CD4-positive, CD25-positive, alpha-beta regulatory T cell (primary cell): Measurements from ENCODE around the gene DIPK2A. TPM values are rescaled to one million over a fixed set of nuclear protein-coding genes. Genes with fewer than 3 reads are reported as not detected.

ENCODE experiments used
- ATAC-seq, 2 donors: fragments of 150-1000 bp; cut with Tn5 transposase; one replicate each; pipeline ENCODE4 v1.10.0; 2021; ENCODE audit warnings: low read depth in 2 of 2, moderate number of reproducible peaks in 2 of 2, moderate library complexity in 1 of 2
- DNase-seq, 3 donors: peaks; one replicate each; pipeline versions ENCODE4 v3.0.0 to v3.0.0-alpha.2; 2012 to 2022; ENCODE audit warnings: mixed read lengths in 1 of 3
- H3K27ac ChIP-seq: one replicate; pipeline ENCODE4 v1.7.0; 2013; ENCODE audit warnings: mild to moderate bottlenecking, low read length; ENCODE audit not compliant: insufficient read depth, poor library complexity, severe bottlenecking
- H3K27me3 ChIP-seq: one replicate; pipeline ENCODE4 v1.7.0; 2013; ENCODE audit warnings: low read length; ENCODE audit not compliant: control insufficient read depth, insufficient read depth
- H3K36me3 ChIP-seq: one replicate; pipeline ENCODE4 v1.7.0; 2013; ENCODE audit warnings: mild to moderate bottlenecking, low read length, moderate library complexity; ENCODE audit not compliant: control insufficient read depth, insufficient read depth
- H3K4me1 ChIP-seq: 2 replicates; pipeline ENCODE4 v1.7.0; 2013; ENCODE audit warnings: mild to moderate bottlenecking, low read length; ENCODE audit not compliant: insufficient read depth, control insufficient read depth, poor library complexity, severe bottlenecking
- H3K4me3 ChIP-seq: one replicate; pipeline ENCODE4 v1.7.0; 2013; ENCODE audit warnings: low read depth, mild to moderate bottlenecking, low read length, moderate library complexity
- H3K9me3 ChIP-seq, 2 experiments: 1 replicate in 1 of 2; 2 replicates in 1 of 2; pipeline ENCODE4 v1.7.0; 2013; ENCODE audit warnings: low read length in 2 of 2, mild to moderate bottlenecking in 1 of 2, moderate library complexity in 1 of 2; ENCODE audit not compliant: control insufficient read depth in 2 of 2
- H3K27ac Mint-ChIP-seq, 3 donors: one replicate each; pipeline ENCODE4 v1.8.0; 2020 to 2022; ENCODE audit warnings: mild to moderate bottlenecking in 3 of 3, mixed read lengths in 3 of 3, moderate library complexity in 2 of 3
- H3K27me3 Mint-ChIP-seq: one replicate; pipeline ENCODE4 v1.8.0; 2022; ENCODE audit warnings: mild to moderate bottlenecking, mixed read lengths
- H3K36me3 Mint-ChIP-seq: one replicate; pipeline ENCODE4 v1.8.0; 2020; ENCODE audit warnings: mixed read lengths
- H3K4me1 Mint-ChIP-seq, 4 donors: one replicate each; pipeline ENCODE4 v1.8.0; 2020 to 2022; ENCODE audit warnings: mixed read lengths in 4 of 4, mild to moderate bottlenecking in 1 of 4
- H3K4me3 Mint-ChIP-seq, 4 donors: one replicate each; pipeline ENCODE4 v1.8.0; 2020 to 2022; ENCODE audit warnings: mild to moderate bottlenecking in 4 of 4, mixed read lengths in 4 of 4, moderate library complexity in 3 of 4
- H3K9me3 Mint-ChIP-seq, 7 donors: one replicate each; pipeline ENCODE4 v1.8.0; 2020 to 2022; ENCODE audit warnings: mixed read lengths in 7 of 7, mild to moderate bottlenecking in 3 of 7, moderate library complexity in 2 of 7
- polyA plus RNA-seq, 4 donors: library from polyadenylated mRNA; unstranded; fragments of 300-500 nt; fragmentation: Illumina TruSeq; gene quantifications; one replicate each; pipeline ENCODE4 v1.2.3, GENCODE V29; 2021
- total RNA-seq: library from RNA; stranded (reverse); gene quantifications from one replicate; pipeline ENCODE4 v1.2.3, GENCODE V29; 2022

Gene DIPK2A
- total and polyA plus RNA-seq, 5 donors from 2014 or later = 8.5 to 17.8 (median 11.3) TPM

DNA sequence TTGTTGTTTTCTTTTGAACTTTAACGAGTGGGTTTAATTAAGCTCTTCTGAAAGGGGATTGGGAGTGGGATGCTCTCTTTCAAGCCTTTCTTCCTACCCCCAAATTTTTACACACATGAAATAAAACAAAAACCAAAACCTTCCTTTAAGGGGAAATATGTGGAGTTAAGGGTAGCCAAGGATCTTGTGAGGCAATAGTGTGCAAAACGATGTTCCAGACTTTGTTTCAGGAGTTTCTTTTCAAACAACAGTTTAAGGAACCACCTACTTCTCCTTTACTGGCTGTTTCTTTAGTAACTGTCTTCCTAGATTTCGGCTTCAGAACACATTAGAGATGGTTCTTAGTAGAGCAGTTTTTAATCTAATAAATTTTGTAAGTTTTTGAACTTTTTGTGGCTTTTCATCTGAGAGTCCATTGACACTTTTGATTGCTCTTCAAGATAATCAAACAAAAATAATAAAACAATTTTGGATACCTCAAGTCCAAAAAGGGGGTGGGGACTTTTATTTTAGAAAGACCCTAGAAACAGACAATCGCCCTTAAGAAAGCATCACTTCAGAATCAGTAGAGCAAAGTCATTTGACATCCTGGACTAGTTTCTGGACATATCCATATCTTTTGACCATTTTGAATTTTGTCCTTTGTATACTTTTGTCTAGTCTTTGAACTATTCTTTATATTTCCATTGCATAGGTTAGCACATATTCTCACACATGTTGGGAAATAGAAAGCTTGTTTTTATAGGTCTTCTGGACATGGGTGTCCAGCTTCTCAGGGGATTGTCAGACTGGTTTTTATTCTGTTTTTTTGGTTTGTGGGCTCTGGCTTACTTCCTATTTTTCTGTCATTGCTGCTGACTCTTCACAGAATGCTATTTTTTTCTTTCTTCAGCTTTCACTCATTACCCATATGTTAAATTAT, 6.0 kb downstream of the DIPK2A start:
- no peak overlapping the region for H3K4me3 ChIP-seq
- peaks cover 40% of the 10 kb centered on the region for H3K4me1 ChIP-seq
- peak overlapping the region in 1 of 3 donors; percentile 15 for H3K27ac Mint-ChIP-seq
- no peak overlapping the region for H3K27ac ChIP-seq
- peaks cover 45 to 74% (median 54%) of the 10 kb centered on the region in 4 donors for H3K4me1 Mint-ChIP-seq
- no peaks in the 10 kb centered on the region for H3K27me3 Mint-ChIP-seq
- no peak for ATAC-seq
- H3K9me3 Mint-ChIP-seq = no peaks in the 10 kb centered on the region
- no peak for DNase-seq
- no peaks in the 10 kb centered on the region for H3K27me3 ChIP-seq
- no peaks in the 10 kb centered on the region for H3K36me3 ChIP-seq
- peaks cover 6% of the 10 kb centered on the region for H3K36me3 Mint-ChIP-seq
- no peaks in the 10 kb centered on the region for H3K9me3 ChIP-seq
- H3K4me3 Mint-ChIP-seq = peak overlapping the region; percentile 10 to 54 (median 31)

DNA sequence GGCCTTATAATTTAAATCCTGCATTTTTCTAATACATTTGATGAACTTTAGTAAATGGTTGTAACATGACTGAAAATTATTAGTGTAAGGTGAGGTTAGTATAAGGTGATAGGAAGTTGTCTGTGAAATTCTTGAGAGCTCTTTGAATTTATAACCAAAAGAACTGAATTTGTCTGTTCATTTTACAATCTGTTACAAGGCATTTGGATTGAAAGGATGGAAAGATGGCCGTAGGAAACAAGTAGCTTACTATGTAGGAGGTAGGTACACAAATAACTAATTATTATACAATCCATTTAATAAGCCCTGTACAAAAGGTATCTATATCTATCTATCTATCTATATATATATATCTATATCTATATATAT, 6.6 kb downstream of the DIPK2A start:
- Histone ChIP-seq H3K27ac (no peak overlapping the region), H3K4me3 (no peak overlapping the region), H3K9me3 (no peaks in the 10 kb centered on the region), H3K4me1 (peaks cover 40% of the 10 kb centered on the region), H3K27me3 (no peaks in the 10 kb centered on the region), H3K36me3 (peaks cover 2% of the 10 kb centered on the region)
- H3K27ac Mint-ChIP-seq = peak overlapping the region in 1 of 3 donors; percentile 15
- H3K27me3 Mint-ChIP-seq = no peaks in the 10 kb centered on the region
- ATAC-seq = no peak
- peaks cover 12% of the 10 kb centered on the region for H3K36me3 Mint-ChIP-seq
- H3K9me3 Mint-ChIP-seq = peaks cover 0 to 2% (median 0%) of the 10 kb centered on the region in 7 donors
- H3K4me3 Mint-ChIP-seq = peak overlapping the region in 2 of 4 donors; percentile 10 to 39
- peaks cover 46 to 78% (median 60%) of the 10 kb centered on the region in 4 donors for H3K4me1 Mint-ChIP-seq
- no peak for DNase-seq

DNA sequence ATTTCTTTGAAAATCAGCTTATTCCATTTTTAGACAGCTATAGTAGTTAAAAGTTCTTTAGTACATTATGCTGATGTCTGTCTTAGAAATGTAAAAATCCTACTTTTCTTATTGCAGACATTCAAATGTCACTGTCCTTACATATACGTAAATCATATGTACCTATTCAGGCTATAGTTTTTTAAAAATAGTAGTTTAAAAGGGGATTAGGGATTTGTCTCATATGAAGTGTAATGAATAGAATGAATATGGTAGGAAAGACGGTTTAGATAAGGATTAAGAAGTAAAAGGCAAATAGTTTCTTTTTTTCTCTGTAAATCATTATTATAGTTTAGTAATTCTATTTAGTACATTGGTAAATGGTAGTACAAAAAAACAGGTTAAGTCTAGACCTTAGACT, 7.4 kb downstream of the DIPK2A start:
- H3K4me1 Mint-ChIP-seq = peaks cover 54 to 77% (median 59%) of the 10 kb centered on the region in 4 donors
- H3K9me3 ChIP-seq = no peaks in the 10 kb centered on the region

GRCh38 chr3:143979813-143980212, 8.2 kb downstream of the DIPK2A start:
- H3K4me3 Mint-ChIP-seq = no peak overlapping the region
- peaks cover 48 to 76% (median 56%) of the 10 kb centered on the region in 4 donors for H3K4me1 Mint-ChIP-seq

More for the DNA sequence above, 7.4 kb downstream of the DIPK2A start:
- DNase-seq (no peak), ATAC-seq (no peak)
- Mint-ChIP-seq H3K4me3 (no peak overlapping the region), H3K27ac (no peak overlapping the region), H3K9me3 (peaks cover 0 to 4% (median 0%) of the 10 kb centered on the region in 7 donors), H3K36me3 (peaks cover 16% of the 10 kb centered on the region), H3K27me3 (no peaks in the 10 kb centered on the region)
- no peak overlapping the region for H3K27ac ChIP-seq
- no peak overlapping the region for H3K4me3 ChIP-seq
- no peaks in the 10 kb centered on the region for H3K27me3 ChIP-seq
- peaks cover 3% of the 10 kb centered on the region for H3K36me3 ChIP-seq
- H3K4me1 ChIP-seq = peaks cover 32% of the 10 kb centered on the region

GRCh38 chr3:143988306-143988705, 16.7 kb downstream of the DIPK2A start:
- Mint-ChIP-seq H3K27me3 (no peaks in the 10 kb centered on the region), H3K4me3 (peak overlapping the region in 1 of 4 donors; percentile 4), H3K36me3 (peaks cover 29% of the 10 kb centered on the region), H3K27ac (peak overlapping the region in 1 of 3 donors; percentile 58), H3K9me3 (peaks cover 0 to 1% (median 0%) of the 10 kb centered on the region in 7 donors), H3K4me1 (peaks cover 26 to 42% (median 34%) of the 10 kb centered on the region in 4 donors)
- DNase-seq = no peak
- no peak for ATAC-seq
- peaks cover 5% of the 10 kb centered on the region for H3K4me1 ChIP-seq
- H3K36me3 ChIP-seq = peaks cover 16% of the 10 kb centered on the region
- no peak overlapping the region for H3K4me3 ChIP-seq
- H3K9me3 ChIP-seq = no peaks in the 10 kb centered on the region
- no peak overlapping the region for H3K27ac ChIP-seq
- no peaks in the 10 kb centered on the region for H3K27me3 ChIP-seq

More at GRCh38 chr3:143979813-143980212, 8.2 kb downstream of the DIPK2A start:
- H3K27me3 ChIP-seq = no peaks in the 10 kb centered on the region
- DNase-seq = no peak
- no peak overlapping the region for H3K27ac ChIP-seq
- H3K9me3 ChIP-seq = no peaks in the 10 kb centered on the region
- H3K4me3 ChIP-seq = no peak overlapping the region
- H3K27me3 Mint-ChIP-seq = no peaks in the 10 kb centered on the region
- H3K27ac Mint-ChIP-seq = no peak overlapping the region
- peaks cover 30% of the 10 kb centered on the region for H3K4me1 ChIP-seq
- peaks cover 3% of the 10 kb centered on the region for H3K36me3 ChIP-seq
- H3K9me3 Mint-ChIP-seq = peaks cover 0 to 4% (median 0%) of the 10 kb centered on the region in 7 donors
- H3K36me3 Mint-ChIP-seq = peaks cover 16% of the 10 kb centered on the region
- no peak for ATAC-seq

- no peak for DNase-seq
- H3K4me3 ChIP-seq = no peak overlapping the region
- no peaks in the 10 kb centered on the region for H3K27me3 ChIP-seq
- peaks cover 31% of the 10 kb centered on the region for H3K36me3 Mint-ChIP-seq
- H3K4me1 ChIP-seq = peaks cover under 1% of the 10 kb centered on the region
- no peak for ATAC-seq
- no peaks in the 10 kb centered on the region for H3K9me3 ChIP-seq
- H3K27ac Mint-ChIP-seq = peak overlapping the region in 1 of 3 donors; percentile 48
- peaks cover 16% of the 10 kb centered on the region for H3K36me3 ChIP-seq
- peaks cover 19 to 35% (median 28%) of the 10 kb centered on the region in 4 donors for H3K4me1 Mint-ChIP-seq
- H3K27me3 Mint-ChIP-seq = no peaks in the 10 kb centered on the region
- no peak overlapping the region for H3K4me3 Mint-ChIP-seq
- H3K9me3 Mint-ChIP-seq = no peaks in the 10 kb centered on the region
- no peak overlapping the region for H3K27ac ChIP-seq
These were observed 17.8 kb downstream of the DIPK2A start for GRCh38 chr3:143989461-143989860.

DNA sequence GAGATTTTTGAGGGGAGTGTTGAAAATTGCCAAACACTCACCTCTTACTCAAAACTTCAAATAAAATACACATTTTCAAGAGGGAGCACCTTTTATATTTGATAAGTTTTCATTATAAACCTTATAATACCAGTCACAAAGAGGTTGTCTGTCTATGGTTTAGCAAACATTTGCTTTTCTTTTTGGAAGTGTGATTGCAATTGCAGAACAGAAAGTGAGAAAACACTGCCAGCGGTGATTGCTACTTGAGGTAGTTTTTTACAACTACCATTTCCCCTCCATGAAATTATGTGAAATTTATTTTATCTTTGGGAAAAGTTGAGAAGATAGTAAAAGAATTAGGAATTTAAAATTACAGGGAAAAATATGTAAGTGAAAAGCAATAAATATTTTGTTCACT, 20.1 kb downstream of the DIPK2A start:
- H3K27ac Mint-ChIP-seq = no peak overlapping the region
- Histone ChIP-seq H3K27me3 (no peaks in the 10 kb centered on the region), H3K4me1 (no peaks in the 10 kb centered on the region), H3K9me3 (no peaks in the 10 kb centered on the region), H3K27ac (no peak overlapping the region), H3K36me3 (peaks cover 16% of the 10 kb centered on the region), H3K4me3 (no peak overlapping the region)
- H3K9me3 Mint-ChIP-seq = no peaks in the 10 kb centered on the region
- no peaks in the 10 kb centered on the region for H3K27me3 Mint-ChIP-seq
- no peak overlapping the region for H3K4me3 Mint-ChIP-seq
- peaks cover 28% of the 10 kb centered on the region for H3K36me3 Mint-ChIP-seq
- DNase-seq (no peak), ATAC-seq (no peak)
- peaks cover 14 to 28% (median 19%) of the 10 kb centered on the region in 4 donors for H3K4me1 Mint-ChIP-seq
